Bronchial epithelial cell (primary cell): ENCODE results near the gene ELMO1. TPM values are rescaled to one million over a fixed set of nuclear protein-coding genes. Genes with fewer than 3 reads are reported as not detected.

ENCODE experiments used
- DNase-seq: peaks from one replicate; pipeline ENCODE4 v3.0.0-alpha.2; 2010; ENCODE audit warnings: low read depth
- FAIRE-seq: peaks from 2 replicates; lab custom pipeline; 2011; peaks lifted over from hg19 to GRCh38; lab: Jason Lieb, UNC
- H3K27me3 ChIP-seq: 2 replicates; pipeline ENCODE4 v1.5.1; 2011; ENCODE audit warnings: low read length; ENCODE audit not compliant: control insufficient read depth, insufficient read depth
- H3K36me3 ChIP-seq: 2 replicates; pipeline ENCODE4 v1.5.1; 2011; ENCODE audit warnings: low read length; ENCODE audit not compliant: control insufficient read depth, insufficient read depth
- H3K4me3 ChIP-seq: 2 replicates; pipeline ENCODE4 v1.5.1; 2011; ENCODE audit warnings: mild to moderate bottlenecking, low read depth, low read length, control low read depth
- total RNA-seq: library from RNA; depleted of rRNA; stranded (reverse); fragments of >200 nt; gene quantifications from 2 replicates; pipeline ENCODE4 v1.2.1, GENCODE V29; 2014
- TF ChIP-seq, protein P1 (sequence below): IDR thresholded peaks from 2 replicates; pipeline ENCODE4 v1.5.1; 2011; ENCODE audit warnings: mild to moderate bottlenecking, moderate library complexity, low read length, control low read depth, inconsistent platforms; ENCODE audit not compliant: insufficient read depth, severe bottlenecking

ELMO1 gene
- total RNA-seq, 1 donor from 2014 or later, result under 0.01 TPM

DNA sequence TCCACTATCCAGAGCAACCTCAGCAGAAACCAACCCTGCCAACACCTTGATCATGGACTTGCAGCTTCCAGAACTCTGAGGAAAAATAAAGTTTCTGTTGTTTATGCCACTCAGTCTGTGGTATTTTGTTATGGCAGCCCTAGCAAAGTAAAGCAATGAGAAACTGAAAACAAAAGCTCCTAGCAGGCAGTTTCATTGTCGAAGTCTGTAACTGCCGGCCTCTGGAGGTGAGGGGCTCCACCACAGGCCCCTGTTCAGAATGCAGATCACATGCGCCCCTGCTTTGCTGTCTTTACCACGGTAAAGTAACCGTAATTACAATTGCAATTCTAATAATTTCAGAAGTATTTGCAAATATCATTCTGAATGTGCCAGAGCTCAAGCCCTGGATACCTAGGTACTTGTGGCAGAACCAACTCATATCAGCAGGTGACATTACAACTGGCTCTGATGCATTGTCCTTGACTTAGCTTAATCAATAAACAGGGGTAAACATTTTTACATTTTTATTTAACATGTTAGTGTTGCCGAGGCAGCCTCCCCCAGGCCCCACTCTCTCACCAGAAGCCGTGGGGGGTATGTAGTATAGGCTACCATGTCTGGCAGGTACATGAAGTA lies 193.2 kb downstream of the ELMO1 start:
- no peak for FAIRE-seq
- Histone ChIP-seq H3K4me3 (no peak overlapping the region), H3K36me3 (no peaks in the 10 kb centered on the region), H3K27me3 (no peaks in the 10 kb centered on the region)
- TF ChIP-seq, protein P1, sequence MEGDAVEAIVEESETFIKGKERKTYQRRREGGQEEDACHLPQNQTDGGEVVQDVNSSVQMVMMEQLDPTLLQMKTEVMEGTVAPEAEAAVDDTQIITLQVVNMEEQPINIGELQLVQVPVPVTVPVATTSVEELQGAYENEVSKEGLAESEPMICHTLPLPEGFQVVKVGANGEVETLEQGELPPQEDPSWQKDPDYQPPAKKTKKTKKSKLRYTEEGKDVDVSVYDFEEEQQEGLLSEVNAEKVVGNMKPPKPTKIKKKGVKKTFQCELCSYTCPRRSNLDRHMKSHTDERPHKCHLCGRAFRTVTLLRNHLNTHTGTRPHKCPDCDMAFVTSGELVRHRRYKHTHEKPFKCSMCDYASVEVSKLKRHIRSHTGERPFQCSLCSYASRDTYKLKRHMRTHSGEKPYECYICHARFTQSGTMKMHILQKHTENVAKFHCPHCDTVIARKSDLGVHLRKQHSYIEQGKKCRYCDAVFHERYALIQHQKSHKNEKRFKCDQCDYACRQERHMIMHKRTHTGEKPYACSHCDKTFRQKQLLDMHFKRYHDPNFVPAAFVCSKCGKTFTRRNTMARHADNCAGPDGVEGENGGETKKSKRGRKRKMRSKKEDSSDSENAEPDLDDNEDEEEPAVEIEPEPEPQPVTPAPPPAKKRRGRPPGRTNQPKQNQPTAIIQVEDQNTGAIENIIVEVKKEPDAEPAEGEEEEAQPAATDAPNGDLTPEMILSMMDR, result no peak
- no peak for DNase-seq

DNA sequence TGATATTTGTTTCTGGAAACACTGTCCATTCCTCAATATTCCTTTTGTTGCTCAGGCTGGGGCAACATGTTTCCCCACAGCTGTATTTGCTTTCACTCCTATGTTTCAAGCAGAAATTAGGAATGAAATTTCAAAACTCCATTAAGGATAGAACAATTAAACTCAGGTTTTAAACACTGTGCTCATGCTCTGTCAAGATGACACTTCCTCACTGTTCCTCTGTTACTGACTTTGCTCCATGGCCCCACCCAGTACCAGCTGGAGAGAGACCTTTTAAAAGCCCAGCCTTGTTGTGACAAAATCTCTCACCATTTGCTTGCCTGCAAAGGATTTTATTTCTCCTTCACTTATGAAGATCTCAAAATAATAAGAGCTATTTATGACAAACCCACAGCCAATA lies 197.4 kb downstream of the ELMO1 start:
- TF ChIP-seq, protein P1, result no peak
- Histone ChIP-seq H3K36me3 (no peaks in the 10 kb centered on the region), H3K4me3 (no peak overlapping the region), H3K27me3 (no peaks in the 10 kb centered on the region)
- FAIRE-seq (no peak), DNase-seq (no peak)

DNA sequence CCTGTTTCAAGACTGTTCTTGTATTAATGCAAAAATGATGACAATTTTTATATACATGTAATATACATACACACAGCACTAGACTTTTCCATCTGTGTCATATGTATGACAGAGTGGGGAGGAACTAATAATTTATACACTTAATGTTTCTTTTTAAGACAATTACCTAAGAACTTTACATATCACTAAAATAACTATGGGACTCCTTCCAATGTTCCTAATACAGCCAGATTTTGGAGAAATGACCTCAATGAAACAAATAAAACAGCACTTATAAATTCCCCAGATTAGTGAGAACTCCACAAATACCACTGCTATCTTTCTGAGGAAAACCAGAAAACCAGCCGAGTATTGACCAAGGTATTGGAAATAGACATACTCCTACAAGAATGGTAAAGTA lies 199.4 kb downstream of the ELMO1 start:
- FAIRE-seq (no peak), DNase-seq (no peak)
- no peaks in the 10 kb centered on the region for H3K36me3 ChIP-seq
- H3K4me3 ChIP-seq, result no peak overlapping the region
- H3K27me3 ChIP-seq, result no peaks in the 10 kb centered on the region
- TF ChIP-seq, protein P1, result no peak

DNA sequence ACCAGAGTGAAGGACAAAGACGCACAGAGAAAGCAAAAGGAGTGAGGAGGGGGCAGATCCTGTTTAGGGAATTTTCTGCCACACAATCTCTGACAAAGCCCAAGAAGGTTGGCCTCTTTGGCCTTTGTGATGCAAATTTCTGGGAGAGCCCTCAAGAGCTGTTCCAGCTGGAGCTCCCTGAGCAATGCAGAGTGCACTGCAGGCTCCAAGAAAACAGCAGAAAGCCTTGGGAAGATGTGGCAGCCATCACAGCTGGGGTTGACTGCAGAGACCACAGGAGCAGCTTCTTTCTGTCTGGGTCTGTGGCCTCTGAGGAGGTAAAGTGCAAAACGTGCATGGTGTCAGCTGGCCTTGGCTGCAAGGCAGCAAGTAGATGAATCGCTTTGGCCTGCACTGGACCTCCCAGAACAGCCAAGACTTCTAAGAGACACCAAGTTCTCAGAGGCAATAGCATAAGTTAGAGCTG lies 200.2 kb downstream of the ELMO1 start:
- H3K27me3 ChIP-seq, result no peaks in the 10 kb centered on the region
- DNase-seq, result no peak
- no peaks in the 10 kb centered on the region for H3K36me3 ChIP-seq
- TF ChIP-seq, protein P1, result no peak
- no peak for FAIRE-seq
- H3K4me3 ChIP-seq, result no peak overlapping the region

DNA sequence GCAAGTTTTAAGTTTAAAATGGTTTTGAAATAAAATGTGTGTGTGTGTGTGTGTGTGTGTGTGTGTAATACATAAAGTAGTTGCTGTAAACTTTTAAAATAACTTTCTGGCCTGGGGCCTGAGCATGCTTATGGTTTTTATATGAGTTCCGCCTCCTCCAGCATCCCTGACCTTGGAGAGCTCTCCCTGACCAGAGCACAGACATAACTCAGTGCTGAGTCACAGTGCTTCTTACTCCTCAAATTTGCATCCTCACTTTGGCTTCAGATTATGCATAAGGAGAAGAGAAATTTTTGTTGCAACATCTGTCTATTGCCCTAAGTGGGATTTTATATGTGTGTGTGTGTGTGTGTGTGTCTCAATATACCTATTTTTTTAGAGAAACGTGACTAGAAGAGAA lies 200.8 kb downstream of the ELMO1 start:
- TF ChIP-seq, protein P1, result no peak
- FAIRE-seq (no peak), DNase-seq (peak; percentile 7)
- no peaks in the 10 kb centered on the region for H3K27me3 ChIP-seq
- no peak overlapping the region for H3K4me3 ChIP-seq
- H3K36me3 ChIP-seq, result no peaks in the 10 kb centered on the region

DNA sequence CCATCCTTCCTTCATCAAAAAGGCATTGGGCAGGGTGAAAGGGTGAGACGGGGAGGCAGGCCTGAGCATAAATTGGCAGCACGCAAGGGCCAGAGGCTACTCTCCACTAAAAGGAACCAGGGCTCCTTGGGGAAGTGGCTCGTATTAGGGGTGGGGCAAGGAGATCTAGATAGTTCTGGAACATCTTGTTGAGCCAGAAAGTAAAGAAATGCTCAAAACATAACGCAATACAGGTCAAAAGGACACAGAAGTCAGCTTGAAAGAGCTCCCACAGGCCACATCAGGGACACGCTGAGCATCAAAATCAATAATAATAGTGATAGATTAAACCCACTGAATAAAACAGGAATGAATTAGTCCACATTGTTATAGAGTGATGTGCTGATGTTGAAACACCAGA lies 203.1 kb downstream of the ELMO1 start:
- FAIRE-seq (no peak), DNase-seq (no peak)
- no peaks in the 10 kb centered on the region for H3K36me3 ChIP-seq
- TF ChIP-seq, protein P1, result no peak
- H3K4me3 ChIP-seq, result no peak overlapping the region
- H3K27me3 ChIP-seq, result no peaks in the 10 kb centered on the region
